B cell (primary cell): ENCODE results near the gene NUPR1.

Source experiments
- CTCF ChIP-seq: fragments of 200-600 bp; IDR thresholded peaks from one replicate; pipeline ENCODE4 v1.8.0; 2022; ENCODE audit warnings: antibody characterized with exemption, mild to moderate bottlenecking
- EZH2 ChIP-seq: IDR thresholded peaks from 2 replicates; pipeline ENCODE4 v1.6.1; 2012; ENCODE audit warnings: borderline replicate concordance, low read depth, mild to moderate bottlenecking, moderate library complexity, low read length; ENCODE audit not compliant: insufficient read depth, poor library complexity, severe bottlenecking

GRCh38 chr16:28538733-28539596, at the start of gene NUPR1:
- no peak for TF ChIP-seq CTCF
- TF ChIP-seq EZH2 = no peak
